GM18519 (cell line): ENCODE measurements around the gene EFEMP1.
A peak's percentile ranks its signal among the peaks of the same experiment; 100 is the strongest.

Experiments used
- ATAC-seq: cut with Tn5 transposase; IDR thresholded peaks from one replicate; pipeline ENCODE4 v1.9.1; 2021; ENCODE audit warnings: mild to moderate bottlenecking, moderate library complexity; ENCODE audit not compliant: unreplicated experiment, low FRiP score

Gene EFEMP1, protein sequence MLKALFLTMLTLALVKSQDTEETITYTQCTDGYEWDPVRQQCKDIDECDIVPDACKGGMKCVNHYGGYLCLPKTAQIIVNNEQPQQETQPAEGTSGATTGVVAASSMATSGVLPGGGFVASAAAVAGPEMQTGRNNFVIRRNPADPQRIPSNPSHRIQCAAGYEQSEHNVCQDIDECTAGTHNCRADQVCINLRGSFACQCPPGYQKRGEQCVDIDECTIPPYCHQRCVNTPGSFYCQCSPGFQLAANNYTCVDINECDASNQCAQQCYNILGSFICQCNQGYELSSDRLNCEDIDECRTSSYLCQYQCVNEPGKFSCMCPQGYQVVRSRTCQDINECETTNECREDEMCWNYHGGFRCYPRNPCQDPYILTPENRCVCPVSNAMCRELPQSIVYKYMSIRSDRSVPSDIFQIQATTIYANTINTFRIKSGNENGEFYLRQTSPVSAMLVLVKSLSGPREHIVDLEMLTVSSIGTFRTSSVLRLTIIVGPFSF

DNA sequence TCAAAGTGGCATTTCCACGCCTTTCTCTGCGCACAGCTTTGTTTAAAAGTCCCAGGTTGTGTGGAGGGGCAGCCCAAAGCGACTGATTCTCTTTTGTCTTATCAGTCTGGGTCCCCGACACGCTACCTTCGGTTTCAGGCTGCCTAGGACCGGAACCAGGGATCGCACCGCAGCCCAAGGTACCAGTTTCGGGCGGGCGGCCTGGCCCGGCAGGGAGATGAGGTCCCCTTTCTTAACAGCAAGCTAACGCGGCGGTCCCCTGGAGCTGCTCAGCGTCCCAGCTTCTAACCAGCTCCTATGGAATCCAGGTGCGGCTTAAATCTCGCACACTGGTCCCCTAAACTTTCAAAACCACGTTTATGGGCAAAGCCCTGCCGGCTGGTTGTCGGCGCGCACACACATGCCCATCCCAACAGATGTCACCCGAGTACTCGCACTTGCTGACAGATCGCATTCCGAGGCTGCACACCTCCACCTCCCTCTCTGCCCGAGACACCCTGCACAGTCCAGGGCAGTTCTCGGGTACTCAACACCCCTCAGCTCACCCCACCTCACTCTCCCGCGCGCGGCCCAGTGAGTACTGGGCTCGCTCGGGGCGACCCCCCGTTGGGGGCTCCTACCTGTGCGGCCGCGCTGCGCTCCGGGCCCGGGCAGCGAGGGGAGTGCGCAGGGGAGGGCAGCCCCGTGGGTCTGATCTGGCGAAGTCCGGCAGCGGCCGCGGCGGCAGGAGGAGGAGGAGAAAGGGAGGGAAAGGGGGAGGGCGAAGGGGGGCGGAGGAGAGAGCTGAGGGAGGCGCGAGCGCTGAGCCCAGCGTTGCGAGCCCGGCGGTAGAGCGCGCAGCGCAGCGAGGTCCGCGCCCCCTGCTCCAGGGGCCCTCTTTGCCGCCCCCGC, at the start of gene EFEMP1:
Gene EFEMP1, minus strand, starts transcription at position 692 of the 891 bp plus-strand sequence. CDS start 1,342 bp downstream, outside the sequence.
- ATAC-seq: peak; percentile 47

DNA sequence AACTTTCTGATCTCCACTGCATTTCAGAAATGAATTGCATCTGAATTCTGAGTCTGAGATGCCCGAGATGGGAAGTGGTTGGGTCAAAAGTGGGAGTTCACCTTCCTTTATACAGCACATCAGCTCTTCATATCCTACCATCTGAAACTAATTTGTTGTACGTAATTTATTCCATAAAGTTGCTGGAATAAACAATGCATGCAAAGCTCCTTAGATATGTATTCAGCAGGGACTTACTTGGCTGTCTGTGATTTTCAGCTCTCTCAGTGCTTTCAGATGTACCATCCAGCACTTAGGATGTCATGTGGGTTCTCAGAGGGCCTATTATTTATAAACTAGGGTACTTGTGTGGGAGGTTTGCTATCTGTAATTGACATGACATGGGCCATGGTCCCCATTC, 46.9 kb upstream of the EFEMP1 start:
- no peak for ATAC-seq

DNA sequence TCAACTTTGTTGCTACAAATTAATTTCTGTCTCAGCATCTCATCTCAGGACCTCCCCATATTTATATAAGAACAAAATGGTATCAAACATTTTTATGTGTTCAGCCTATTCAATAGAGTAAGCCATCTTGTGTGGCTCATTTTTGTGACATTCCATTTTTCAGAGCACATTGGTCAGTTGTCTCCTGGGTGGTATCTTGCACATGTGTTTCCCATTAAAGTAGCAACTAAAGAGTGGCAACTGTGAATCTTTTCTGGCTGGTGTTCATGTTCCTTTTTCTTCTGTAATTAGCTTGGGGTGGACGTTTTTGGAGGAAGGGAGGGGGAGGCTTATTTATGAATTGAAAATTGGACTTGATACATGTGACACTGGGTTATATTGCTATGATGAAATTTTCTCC, 45.4 kb upstream of the EFEMP1 start:
- no peak for ATAC-seq

DNA sequence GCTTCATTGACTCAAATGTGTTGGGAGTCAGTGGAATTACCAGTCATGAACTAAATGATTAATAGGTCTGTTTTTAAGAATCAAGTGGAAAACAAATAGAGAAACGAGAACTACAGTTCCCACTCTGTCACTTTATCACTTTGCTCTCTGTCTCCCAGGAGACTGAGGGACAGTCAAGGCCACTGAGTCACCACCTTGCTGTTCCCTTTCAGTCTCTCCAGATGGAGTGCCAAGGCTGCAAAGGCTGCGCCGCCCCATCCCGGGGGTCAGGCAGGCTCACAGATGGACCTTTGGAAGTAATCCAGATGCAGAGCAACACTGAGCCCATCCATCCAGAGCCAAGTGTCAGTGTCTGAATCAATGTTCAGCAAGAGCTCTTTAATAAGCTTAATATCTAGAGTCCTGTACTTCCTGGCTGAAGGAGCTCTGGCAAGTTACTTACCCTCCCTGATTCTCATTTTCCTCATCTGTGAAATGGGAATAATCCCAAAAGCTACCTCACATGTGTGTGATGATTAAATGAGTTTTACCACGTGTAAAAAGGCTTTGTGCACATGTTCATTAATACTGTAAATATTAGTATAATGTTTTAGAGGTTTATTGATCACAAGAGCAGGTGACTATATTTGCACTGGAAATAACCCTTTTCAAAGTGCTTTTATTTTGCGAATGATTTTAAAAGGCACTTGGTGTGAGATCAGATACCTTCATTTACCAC, 43.0 kb upstream of the EFEMP1 start:
- ATAC-seq: no peak

DNA sequence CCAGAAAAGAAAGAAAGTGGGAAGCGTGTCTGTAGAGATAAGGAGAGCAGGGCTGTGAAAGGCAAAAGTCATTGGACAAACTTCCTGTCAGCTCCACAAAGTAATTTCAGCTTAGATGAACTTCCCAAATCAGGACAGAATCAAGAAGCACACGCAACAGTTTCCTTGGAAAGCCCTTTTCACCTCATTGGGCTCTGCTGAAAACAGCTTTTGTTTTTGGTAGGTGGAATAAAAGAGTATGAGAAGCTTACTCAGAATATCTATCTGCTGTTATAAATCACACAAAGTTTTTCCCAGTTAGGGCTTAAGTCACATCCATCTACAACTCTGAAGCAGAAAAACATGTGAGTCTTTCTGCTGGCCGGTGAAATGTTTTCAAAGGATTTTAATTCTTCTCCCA, 42.4 kb upstream of the EFEMP1 start:
- ATAC-seq: no peak

DNA sequence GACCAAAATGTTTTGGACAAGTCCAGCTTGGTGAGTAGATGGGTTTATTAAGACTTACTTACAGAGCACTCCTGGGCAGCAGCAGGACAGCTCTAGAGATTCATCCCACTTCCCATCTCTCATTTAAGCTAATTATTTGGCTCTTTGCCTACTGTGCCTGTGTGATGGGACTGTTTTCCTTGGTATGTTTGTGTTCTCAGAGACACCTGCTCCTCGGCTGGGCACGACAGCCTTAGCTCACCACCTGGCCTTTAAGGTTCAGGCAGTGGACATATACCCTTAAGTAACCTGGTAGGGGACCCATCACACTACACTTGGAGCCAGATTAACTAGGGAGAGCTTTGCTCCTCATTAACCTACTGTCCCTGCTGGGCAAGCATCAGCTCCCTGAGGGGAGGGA, 41.7 kb upstream of the EFEMP1 start:
- ATAC-seq: no peak

DNA sequence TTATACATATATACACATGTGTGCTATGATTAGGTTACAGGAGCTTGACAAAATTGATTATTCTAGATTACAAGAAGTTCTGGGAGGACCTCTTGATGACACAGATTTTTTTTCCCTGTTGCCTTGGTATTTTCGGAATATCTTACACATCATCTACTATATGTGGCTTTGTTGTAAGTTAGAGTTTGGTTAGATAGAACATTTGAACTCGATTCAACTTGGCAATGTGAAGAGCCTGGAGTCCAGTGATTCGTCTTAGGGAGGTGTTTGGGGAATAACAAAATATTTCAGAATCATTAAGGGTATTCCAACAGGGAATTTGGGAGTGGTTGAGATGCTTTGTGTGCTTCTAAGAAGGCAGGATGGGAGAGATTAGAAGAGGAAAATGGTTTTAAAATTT, 39.3 kb upstream of the EFEMP1 start:
- ATAC-seq: no peak

DNA sequence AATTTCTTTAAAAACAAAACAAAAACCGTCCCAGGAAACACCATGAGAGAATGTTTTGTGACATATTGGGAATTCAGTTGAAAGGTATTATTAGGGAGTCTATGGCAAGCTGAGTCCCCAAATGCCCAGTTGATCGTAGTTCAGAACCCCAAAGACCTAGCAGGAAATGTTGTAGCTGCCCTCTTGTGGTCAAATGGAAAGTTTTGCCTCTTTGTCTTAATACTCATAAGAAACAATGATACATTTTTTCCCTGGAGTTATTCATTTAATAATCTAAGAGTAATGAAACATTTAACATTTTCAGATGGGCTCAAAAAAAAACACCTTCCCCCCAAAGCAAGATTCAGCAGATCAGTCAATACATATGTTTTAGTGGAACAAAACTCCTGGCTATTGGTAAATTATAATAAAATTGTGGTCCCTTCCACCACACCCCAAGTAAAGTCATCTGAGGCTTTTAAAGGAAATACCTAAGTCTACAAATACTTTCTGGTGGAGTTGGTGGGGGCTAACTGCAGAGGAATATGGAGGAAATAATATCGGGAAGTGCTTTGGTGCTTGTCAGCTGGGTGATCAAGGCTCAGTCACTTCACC, 37.8 kb upstream of the EFEMP1 start:
- no peak for ATAC-seq

DNA sequence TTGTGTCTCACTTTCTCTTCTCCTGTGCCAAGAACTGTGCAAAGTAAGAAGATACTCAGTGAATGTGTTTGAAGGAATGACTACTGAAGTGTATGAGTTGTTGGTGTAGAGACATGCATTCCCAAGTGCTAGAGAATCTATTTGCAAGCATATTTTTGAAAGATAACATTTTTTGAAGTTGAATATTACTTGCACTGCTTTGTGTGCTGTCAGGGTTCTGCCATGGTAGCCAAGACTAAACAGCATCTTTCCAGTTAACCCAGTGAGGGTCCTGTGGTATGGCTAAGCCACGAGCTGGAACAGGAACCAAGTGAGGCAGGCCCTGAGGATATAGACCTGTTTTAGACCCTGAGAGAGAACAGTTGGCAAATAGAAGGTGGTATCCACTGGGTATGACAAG, 35.2 kb upstream of the EFEMP1 start:
- ATAC-seq: no peak

DNA sequence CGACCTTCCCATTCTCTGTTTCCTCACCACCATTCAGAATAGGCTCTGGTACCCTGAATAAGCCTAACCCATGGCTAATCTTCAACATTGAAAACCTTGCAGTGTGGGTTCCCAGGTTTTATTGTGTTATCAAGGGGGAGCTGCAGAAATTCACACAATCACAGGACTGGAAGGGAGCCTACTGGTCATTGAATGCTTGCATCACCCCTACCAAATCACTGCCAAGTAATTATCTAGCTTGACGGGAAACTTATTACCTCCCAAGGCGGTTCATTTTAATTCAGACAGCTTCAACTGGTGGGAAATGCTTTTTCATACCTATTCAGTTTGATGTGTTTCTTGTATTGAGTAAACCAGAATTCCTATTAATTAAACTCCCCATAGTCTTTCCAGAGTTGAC, 33.6 kb upstream of the EFEMP1 start:
- no peak for ATAC-seq

DNA sequence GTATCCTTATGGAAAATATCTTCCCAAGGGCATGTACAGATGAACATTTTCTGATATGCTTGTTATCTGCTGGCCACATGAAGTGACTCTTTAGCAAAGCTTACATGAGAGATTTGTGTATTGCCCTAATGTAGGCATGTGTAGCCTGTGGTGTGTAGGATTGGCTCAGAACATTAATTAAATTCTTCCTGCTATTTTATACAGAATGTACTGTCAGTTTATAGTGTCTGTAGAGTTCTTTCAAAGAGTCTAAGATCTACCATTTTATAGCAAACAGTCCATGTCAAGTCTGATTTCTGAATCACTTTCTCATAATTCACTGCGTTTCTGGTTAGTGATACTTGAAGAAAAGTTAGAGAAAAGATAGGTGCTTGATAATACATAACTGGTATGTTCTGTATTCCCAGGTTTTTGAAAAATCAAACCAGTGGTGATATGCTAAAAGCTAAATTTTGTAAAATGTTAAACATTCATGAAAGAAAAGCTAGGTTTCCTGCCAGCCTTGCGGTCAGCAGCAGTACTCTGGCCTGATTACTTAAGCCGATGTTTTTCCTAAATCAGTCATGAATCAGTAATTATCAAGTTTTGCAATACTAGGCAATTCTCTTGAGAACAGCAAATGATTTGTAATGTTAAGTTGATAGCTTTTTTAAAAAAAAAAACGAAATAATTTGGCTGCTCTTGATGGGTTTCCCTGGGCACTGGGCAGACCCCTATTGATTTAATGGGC, 30.9 kb upstream of the EFEMP1 start:
- no peak for ATAC-seq

DNA sequence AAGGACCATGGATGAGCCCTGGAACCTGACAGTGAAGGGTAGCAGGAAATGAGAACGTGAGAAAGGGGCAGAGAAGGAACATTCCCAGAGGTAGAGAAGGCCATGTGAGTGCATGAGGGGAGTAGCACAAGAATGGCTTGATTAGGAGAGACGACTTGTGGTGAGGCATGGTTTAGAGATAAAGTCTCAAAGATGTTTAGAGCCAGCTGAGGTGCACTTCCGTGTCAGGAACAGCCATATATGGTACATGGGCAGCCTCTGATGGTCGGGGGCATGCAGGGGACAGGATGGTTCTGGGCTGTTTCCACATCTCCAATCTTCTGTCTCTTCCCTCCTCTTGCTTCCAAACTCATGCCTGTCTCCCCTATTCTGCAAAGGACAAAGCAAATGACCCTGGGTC, 28.8 kb upstream of the EFEMP1 start:
- ATAC-seq: no peak

DNA sequence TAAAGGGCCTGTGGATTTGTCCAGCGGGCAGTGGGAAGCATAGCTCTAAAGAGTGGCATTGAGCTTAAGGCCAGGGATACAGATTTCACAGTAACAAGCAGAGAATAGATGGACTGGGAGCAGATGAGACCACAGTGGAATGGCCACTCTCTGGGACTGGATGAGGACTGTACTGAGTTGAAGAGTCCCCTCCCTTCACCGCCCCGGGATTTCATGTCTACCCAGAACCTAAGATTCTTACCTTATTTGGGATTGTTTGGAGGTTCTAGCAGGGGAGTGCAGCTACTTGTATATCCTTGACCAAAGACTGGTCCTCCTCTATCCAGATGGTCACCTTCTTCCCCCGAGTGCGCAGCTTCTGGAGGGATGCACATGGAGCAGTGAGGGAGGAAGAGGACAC, 28.0 kb upstream of the EFEMP1 start:
- no peak for ATAC-seq

DNA sequence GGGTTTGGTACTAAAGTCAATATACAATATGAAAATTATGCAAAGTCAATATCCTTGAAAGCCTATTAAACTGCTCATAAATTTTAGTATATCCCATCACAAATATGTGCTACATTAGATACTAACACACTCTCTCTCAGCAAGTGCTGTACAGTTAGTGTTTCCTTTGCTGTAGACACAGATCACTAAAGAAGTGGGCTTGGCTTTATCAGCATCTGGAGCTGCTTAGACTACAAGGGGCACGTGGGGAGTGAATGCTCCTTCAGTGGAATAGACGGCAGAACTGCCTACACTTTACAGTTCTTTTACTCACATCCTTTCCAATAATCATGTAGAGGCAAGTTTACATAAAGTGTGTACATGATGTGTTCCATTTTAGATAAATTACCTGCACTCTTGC, 26.0 kb upstream of the EFEMP1 start:
- no peak for ATAC-seq

DNA sequence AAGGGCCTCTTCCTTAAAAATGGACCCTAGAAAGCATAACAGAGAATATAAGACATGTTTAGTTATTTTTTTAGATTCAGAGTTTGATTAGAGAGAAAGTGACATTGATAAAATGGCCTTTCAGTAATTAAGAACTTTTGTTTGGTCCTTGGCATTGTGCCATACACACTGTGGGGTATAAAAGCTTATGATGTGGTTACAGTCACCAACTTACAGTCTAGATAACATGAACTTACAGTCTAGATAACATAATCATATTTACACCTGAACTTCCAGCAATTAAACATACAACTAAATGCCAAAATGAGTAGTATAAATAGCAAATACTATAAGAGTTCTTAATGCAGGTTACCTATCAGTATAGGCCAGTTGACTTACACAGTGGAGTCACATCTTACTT, 25.6 kb upstream of the EFEMP1 start:
- no peak for ATAC-seq

DNA sequence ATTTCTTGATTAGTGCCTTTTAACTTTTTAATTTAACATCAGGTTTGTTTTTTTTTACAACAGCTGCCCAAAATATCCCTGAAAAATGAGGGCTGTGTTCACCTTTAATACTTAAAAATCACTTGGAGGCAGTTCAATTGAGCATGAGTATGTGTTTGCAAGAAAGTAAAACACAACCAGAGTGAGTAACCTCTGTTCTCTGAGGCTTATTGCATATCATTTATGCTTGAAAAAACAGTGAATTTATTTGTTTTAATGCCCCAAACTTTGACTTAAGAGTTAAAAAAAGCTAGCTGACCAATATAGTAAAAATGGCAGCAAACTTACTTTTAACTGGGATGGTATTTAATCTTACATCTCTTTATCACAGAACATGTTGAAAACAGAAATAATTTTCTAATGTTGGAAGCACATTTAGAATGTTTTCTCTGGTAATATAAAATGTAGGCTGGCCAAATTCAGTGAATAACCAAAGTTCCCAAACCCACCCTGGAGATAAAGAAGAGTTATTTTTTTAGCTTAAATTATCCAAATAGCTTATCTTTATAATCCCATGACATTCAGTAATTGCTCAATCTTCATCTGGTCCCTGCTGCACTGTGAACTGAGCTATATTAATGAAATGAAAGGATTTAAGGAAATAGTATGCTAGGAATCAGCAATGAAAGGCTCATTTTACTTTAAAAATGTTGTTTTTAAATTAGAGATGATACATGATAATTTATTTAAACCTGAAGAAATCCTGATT, 24.8 kb upstream of the EFEMP1 start:
- ATAC-seq: no peak

DNA sequence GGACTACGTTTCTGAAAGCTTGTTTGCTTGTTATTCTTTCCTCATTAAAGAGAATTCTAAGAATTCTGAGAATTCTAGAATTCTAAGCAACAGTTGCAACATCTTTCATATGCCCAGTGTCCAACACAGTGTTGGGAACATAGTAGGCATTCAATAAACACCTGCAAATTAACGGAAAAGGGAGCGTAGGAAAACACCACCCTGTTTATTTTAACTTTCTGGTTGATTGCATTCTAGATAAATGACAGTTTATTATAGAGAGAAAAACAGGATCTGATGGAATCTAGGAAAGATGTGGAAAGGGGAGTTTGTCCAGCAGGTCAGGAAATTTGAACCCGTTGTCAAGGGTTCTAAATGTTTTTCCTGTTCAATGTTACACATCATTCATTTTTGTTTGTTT, 24.2 kb upstream of the EFEMP1 start:
- no peak for ATAC-seq

DNA sequence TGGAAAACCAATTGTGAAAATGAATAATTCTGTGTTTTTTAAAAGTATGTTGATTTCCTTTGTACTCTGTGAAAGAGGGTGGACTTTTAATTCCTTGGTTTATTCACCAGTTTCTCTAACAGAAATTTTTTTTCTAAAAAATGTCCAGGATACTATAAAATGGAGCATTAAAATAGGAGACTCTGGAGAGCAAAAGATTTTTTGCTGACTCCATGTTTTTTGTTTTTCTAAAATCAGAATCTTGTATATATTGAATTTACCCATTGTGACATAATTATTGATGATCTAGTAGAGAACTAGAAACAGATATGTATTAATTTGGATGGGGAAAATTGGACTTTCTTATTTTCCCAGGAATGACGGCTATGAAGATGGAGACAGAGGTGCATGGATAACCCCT, 23.2 kb upstream of the EFEMP1 start:
- no peak for ATAC-seq

DNA sequence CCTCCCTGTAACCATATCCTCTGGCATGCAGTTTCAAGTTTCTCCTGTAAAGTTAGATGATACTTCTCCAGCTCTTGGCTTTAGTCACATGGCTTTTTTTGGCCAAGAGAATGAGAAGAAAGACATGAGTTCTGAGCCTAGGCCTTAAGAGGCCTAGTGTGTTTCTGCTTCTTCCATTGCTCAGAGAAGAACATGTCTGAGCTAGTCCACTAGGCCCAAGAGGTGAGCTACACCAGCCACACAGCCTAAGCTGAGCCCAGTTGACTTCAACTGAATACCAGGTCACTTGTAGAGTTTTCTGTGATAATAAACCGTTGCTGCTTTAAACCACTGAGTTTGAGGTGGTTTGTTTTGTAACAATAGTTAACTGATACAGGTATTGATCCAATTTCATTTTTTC, 19.9 kb upstream of the EFEMP1 start:
- no peak for ATAC-seq
